Erythroblast (primary cell): Measurements from ENCODE around the gene RFX8.

Experiments used
- GATA1 ChIP-seq: IDR thresholded peaks from 2 replicates; pipeline ENCODE4 v1.6.1; 2011; ENCODE audit warnings: low read depth, mild to moderate bottlenecking, control low read depth, low read length, moderate library complexity
- POLR2A ChIP-seq: IDR thresholded peaks from 2 replicates; pipeline ENCODE4 v1.6.1; 2011; ENCODE audit warnings: mild to moderate bottlenecking, low read length

- no peak for TF ChIP-seq POLR2A
- TF ChIP-seq GATA1: no peak
Observed at GRCh38 chr2:101383016-101383541, 91.8 kb downstream of the RFX8 start.
